K562 (cell line): ENCODE results near the gene RTN4. TPM values are rescaled to one million over a fixed set of nuclear protein-coding genes. Genes with fewer than 3 reads are reported as not detected.
A peak's percentile ranks its signal among the peaks of the same experiment; 100 is the strongest.

Experiments
- BCL6 ChIP-seq: fragments of 250-450 bp; sonication (Bioruptor Pico); IDR thresholded peaks from 2 replicates; pipeline ENCODE4 v1.4.0; 2020
- CBX3 ChIP-seq, 2 experiments: IDR thresholded peaks; 1 replicate in 1 of 2; 2 replicates in 1 of 2; pipeline ENCODE4 v1.6.1; 2012; ENCODE audit warnings: inconsistent platforms in 2 of 2, low read length in 2 of 2, borderline replicate concordance in 1 of 2, control low read depth in 1 of 2
- GATA2 ChIP-seq: sonication (generic); formaldehyde crosslinking; IDR thresholded peaks from 2 replicates; pipeline ENCODE4 v1.4.0; 2020; ENCODE audit warnings: mild to moderate bottlenecking, missing genetic modification reagents
- PHTF2 ChIP-seq: fragments of 250-450 bp; sonication (Bioruptor Pico); IDR thresholded peaks from 2 replicates; pipeline ENCODE4 v1.5.0; 2021; ENCODE audit warnings: mild to moderate bottlenecking
- RBBP5 ChIP-seq: fragments of 200-600 bp; sonication (generic); IDR thresholded peaks from 2 replicates; pipeline ENCODE4 v1.6.1; 2012; ENCODE audit warnings: borderline replicate concordance, mild to moderate bottlenecking, low read length, control low read depth, inconsistent platforms; ENCODE audit not compliant: insufficient read depth, poor library complexity, severe bottlenecking
- SNIP1 ChIP-seq: fragments of 450-650 bp; IDR thresholded peaks from 2 replicates; pipeline ENCODE4 v1.7.1; 2017; ENCODE audit warnings: low read depth, mild to moderate bottlenecking
- ZNF12 ChIP-seq: sonication (generic); formaldehyde crosslinking; IDR thresholded peaks from 2 replicates; pipeline ENCODE4 v1.4.0; 2020; ENCODE audit warnings: mild to moderate bottlenecking, missing genetic modification reagents
- polyA plus RNA-seq, 8 experiments: library from polyadenylated mRNA; depleted of rRNA in 4 of 8; stranded (reverse) in 5 of 8; unstranded in 3 of 8; fragments of >200 nt; fragmentation: Nextera tagmentation in 2 of 8; fragmentation: Illumina TruSeq in 1 of 8; extraction: Ambion mirVana in 2 of 8; extraction: Trizol in 1 of 8; gene quantifications; 2 replicates each; pipeline versions ENCODE4 v1.2.1 to v1.2.3, GENCODE V29; 2011 to 2014; ENCODE audit warnings: inconsistent platforms in 1 of 8, missing spikeins in 1 of 8
- total RNA-seq, 7 experiments: library from RNA; depleted of rRNA in 6 of 7; stranded (reverse); fragments of >200 nt in 6 of 7; fragmentation: Illumina TruSeq in 2 of 7; extraction: Trizol in 2 of 7; gene quantifications; 2 replicates each; pipeline versions ENCODE4 v1.2.1 to v1.2.3, GENCODE V29; 2011 to 2021; ENCODE audit warnings: low replicate concordance in 1 of 7
- TF ChIP-seq, protein P1 (sequence below): fragments of 250-450 bp; sonication (Bioruptor Pico); IDR thresholded peaks from 2 replicates; pipeline ENCODE4 v1.5.0; 2022; ENCODE audit warnings: mild to moderate bottlenecking
- TF ChIP-seq, protein P2 (sequence below), 2 experiments: fragments of 450-650 bp; formaldehyde crosslinking in 1 of 2; IDR thresholded peaks; 2 replicates each; pipeline versions ENCODE4 v1.4.0 to v1.6.1; 2014 to 2020; ENCODE audit warnings: mild to moderate bottlenecking in 2 of 2, borderline replicate concordance in 1 of 2, low read depth in 1 of 2
- TF ChIP-seq, protein P3 (sequence below): sonication (generic); formaldehyde crosslinking; IDR thresholded peaks from 2 replicates; pipeline ENCODE4 v1.8.0; 2023; ENCODE audit warnings: missing genetic modification reagents, mild to moderate bottlenecking, borderline replicate concordance

RTN4 gene
- total and polyA plus RNA-seq, 9 of the 15 experiments (the other 6 are each of a cell fraction or from before 2014, with no cell fraction given) = 73.0 to 248 (median 116) TPM

DNA sequence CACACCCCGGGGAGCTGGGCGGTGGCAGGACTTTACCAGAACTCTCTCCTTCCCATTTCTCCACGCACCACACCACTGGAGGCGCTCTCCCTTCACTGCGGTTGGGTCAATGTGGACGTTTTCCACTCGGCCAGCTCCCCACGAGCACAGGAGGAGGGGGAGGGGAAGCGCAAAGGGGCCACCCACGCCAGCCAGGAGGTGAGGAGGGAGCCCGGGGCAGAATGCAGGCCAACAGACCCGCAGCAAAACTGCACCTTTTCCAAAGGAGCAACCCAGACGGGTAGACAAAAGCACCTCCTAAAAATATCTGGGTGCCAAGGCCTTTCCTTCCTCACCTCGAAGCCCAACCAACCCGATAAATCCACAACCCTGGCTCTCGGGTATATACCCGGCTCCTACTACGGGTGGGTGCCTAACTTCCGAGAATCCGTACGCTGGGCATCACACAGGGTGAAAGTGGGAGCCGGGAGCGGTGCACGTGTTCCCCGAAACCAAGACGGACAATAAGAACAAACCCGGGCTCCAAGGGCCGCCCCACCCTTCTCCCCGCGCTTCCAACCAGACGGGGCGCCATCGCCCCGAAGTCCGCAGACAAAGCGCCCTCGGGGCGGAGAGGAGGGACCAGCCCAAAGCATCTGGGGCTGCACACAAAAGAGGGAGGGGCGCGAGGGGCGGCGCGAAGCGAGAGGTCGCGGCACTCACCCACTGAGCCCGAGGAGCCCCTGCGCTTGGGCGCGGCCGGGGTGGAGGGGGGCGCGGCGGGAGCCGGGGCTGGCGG lies 1.0 kb downstream of the RTN4 start (continued):
- TF ChIP-seq, protein P1, sequence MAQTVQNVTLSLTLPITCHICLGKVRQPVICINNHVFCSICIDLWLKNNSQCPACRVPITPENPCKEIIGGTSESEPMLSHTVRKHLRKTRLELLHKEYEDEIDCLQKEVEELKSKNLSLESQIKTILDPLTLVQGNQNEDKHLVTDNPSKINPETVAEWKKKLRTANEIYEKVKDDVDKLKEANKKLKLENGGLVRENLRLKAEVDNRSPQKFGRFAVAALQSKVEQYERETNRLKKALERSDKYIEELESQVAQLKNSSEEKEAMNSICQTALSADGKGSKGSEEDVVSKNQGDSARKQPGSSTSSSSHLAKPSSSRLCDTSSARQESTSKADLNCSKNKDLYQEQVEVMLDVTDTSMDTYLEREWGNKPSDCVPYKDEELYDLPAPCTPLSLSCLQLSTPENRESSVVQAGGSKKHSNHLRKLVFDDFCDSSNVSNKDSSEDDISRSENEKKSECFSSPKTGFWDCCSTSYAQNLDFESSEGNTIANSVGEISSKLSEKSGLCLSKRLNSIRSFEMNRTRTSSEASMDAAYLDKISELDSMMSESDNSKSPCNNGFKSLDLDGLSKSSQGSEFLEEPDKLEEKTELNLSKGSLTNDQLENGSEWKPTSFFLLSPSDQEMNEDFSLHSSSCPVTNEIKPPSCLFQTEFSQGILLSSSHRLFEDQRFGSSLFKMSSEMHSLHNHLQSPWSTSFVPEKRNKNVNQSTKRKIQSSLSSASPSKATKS (CRISPR knock-in tag) = no peak
- TF ChIP-seq BCL6 (CRISPR knock-in tag) (no peak), CBX3 (IDR thresholded peaks at IDR 0.05; ENCODE audit: borderline replicate concordance in 1 of 2, low read length in 2 of 2) (peak in 1 of 2 experiments; percentile 66; a peak in 1 of 3 replicates), ZNF12 (CRISPR knock-in tag) (peak; percentile 69; the same call in 1 of the 2 replicates), SNIP1 (no peak), GATA2 (CRISPR knock-in tag) (no peak), RBBP5 (peak; percentile 42), PHTF2 (CRISPR knock-in tag) (no peak)
- TF ChIP-seq, protein P2, sequence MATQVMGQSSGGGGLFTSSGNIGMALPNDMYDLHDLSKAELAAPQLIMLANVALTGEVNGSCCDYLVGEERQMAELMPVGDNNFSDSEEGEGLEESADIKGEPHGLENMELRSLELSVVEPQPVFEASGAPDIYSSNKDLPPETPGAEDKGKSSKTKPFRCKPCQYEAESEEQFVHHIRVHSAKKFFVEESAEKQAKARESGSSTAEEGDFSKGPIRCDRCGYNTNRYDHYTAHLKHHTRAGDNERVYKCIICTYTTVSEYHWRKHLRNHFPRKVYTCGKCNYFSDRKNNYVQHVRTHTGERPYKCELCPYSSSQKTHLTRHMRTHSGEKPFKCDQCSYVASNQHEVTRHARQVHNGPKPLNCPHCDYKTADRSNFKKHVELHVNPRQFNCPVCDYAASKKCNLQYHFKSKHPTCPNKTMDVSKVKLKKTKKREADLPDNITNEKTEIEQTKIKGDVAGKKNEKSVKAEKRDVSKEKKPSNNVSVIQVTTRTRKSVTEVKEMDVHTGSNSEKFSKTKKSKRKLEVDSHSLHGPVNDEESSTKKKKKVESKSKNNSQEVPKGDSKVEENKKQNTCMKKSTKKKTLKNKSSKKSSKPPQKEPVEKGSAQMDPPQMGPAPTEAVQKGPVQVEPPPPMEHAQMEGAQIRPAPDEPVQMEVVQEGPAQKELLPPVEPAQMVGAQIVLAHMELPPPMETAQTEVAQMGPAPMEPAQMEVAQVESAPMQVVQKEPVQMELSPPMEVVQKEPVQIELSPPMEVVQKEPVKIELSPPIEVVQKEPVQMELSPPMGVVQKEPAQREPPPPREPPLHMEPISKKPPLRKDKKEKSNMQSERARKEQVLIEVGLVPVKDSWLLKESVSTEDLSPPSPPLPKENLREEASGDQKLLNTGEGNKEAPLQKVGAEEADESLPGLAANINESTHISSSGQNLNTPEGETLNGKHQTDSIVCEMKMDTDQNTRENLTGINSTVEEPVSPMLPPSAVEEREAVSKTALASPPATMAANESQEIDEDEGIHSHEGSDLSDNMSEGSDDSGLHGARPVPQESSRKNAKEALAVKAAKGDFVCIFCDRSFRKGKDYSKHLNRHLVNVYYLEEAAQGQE (IDR thresholded peaks at IDR 0.05; ENCODE audit: borderline replicate concordance) = no peak; the same call in 1 of the 2 replicates
- TF ChIP-seq, protein P2 (CRISPR knock-in tag; IDR thresholded peaks at IDR 0.05; ENCODE audit: low read depth) = no peak
- TF ChIP-seq, protein P3, sequence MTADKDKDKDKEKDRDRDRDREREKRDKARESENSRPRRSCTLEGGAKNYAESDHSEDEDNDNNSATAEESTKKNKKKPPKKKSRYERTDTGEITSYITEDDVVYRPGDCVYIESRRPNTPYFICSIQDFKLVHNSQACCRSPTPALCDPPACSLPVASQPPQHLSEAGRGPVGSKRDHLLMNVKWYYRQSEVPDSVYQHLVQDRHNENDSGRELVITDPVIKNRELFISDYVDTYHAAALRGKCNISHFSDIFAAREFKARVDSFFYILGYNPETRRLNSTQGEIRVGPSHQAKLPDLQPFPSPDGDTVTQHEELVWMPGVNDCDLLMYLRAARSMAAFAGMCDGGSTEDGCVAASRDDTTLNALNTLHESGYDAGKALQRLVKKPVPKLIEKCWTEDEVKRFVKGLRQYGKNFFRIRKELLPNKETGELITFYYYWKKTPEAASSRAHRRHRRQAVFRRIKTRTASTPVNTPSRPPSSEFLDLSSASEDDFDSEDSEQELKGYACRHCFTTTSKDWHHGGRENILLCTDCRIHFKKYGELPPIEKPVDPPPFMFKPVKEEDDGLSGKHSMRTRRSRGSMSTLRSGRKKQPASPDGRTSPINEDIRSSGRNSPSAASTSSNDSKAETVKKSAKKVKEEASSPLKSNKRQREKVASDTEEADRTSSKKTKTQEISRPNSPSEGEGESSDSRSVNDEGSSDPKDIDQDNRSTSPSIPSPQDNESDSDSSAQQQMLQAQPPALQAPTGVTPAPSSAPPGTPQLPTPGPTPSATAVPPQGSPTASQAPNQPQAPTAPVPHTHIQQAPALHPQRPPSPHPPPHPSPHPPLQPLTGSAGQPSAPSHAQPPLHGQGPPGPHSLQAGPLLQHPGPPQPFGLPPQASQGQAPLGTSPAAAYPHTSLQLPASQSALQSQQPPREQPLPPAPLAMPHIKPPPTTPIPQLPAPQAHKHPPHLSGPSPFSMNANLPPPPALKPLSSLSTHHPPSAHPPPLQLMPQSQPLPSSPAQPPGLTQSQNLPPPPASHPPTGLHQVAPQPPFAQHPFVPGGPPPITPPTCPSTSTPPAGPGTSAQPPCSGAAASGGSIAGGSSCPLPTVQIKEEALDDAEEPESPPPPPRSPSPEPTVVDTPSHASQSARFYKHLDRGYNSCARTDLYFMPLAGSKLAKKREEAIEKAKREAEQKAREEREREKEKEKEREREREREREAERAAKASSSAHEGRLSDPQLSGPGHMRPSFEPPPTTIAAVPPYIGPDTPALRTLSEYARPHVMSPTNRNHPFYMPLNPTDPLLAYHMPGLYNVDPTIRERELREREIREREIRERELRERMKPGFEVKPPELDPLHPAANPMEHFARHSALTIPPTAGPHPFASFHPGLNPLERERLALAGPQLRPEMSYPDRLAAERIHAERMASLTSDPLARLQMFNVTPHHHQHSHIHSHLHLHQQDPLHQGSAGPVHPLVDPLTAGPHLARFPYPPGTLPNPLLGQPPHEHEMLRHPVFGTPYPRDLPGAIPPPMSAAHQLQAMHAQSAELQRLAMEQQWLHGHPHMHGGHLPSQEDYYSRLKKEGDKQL (CRISPR knock-in tag) = no peak
